Mucosa of rectum (tissue), 2 donors: ENCODE data around the gene CYP2R1.

Experiments used
- H3K27ac ChIP-seq, 2 donors: one replicate each; pipeline ENCODE4 v1.7.0; 2013; ENCODE audit warnings: inconsistent platforms in 2 of 2, low read depth in 2 of 2, low read length in 2 of 2
- H3K27me3 ChIP-seq, 2 donors: one replicate each; pipeline ENCODE4 v1.7.0; 2013; ENCODE audit warnings: low read length in 2 of 2; ENCODE audit not compliant: control insufficient read depth in 2 of 2, insufficient read depth in 2 of 2
- H3K36me3 ChIP-seq, 2 donors: one replicate each; pipeline ENCODE4 v1.7.0; 2013; ENCODE audit warnings: low read length in 2 of 2; ENCODE audit not compliant: control insufficient read depth in 2 of 2, insufficient read depth in 2 of 2
- H3K4me1 ChIP-seq, 2 donors: one replicate each; pipeline ENCODE4 v1.7.0; 2013; ENCODE audit warnings: low read length in 2 of 2, mild to moderate bottlenecking in 1 of 2; ENCODE audit not compliant: control insufficient read depth in 2 of 2, insufficient read depth in 2 of 2
- H3K4me3 ChIP-seq, 2 donors: one replicate each; pipeline ENCODE4 v1.7.0; 2013; ENCODE audit warnings: low read length in 2 of 2
- H3K9ac ChIP-seq, 2 donors: one replicate each; pipeline ENCODE4 v1.7.0; 2013; ENCODE audit warnings: low read length in 2 of 2, low read depth in 1 of 2, mild to moderate bottlenecking in 1 of 2
- H3K9me3 ChIP-seq, 2 donors: one replicate each; pipeline ENCODE4 v1.7.0; 2013; ENCODE audit warnings: low read length in 2 of 2; ENCODE audit not compliant: control insufficient read depth in 2 of 2
- donor health status: healthy.
- donor health status: Normal muscosa, but diverticular disease.

CYP2R1 gene

GRCh38 chr11:14907411-14908213 is 15.6 kb upstream of the CYP2R1 start:
- peaks cover 8 to 13% of the 10 kb centered on the region in 2 donors for H3K4me1 ChIP-seq
- no peak overlapping the region for H3K9ac ChIP-seq
- H3K27me3 ChIP-seq = no peaks in the 10 kb centered on the region
- H3K36me3 ChIP-seq = no peaks in the 10 kb centered on the region
- H3K4me3 ChIP-seq = peak overlapping the region in 1 of 2 donors; percentile 37
- H3K9me3 ChIP-seq = no peaks in the 10 kb centered on the region
- no peak overlapping the region for H3K27ac ChIP-seq

GRCh38 chr11:14906993-14907392 is 15.0 kb upstream of the CYP2R1 start:
- Histone ChIP-seq H3K27me3 (no peaks in the 10 kb centered on the region), H3K9me3 (no peaks in the 10 kb centered on the region), H3K36me3 (no peaks in the 10 kb centered on the region), H3K4me1 (peaks cover 8 to 13% of the 10 kb centered on the region in 2 donors), H3K27ac (no peak overlapping the region), H3K4me3 (no peak overlapping the region), H3K9ac (no peak overlapping the region)

- Histone ChIP-seq H3K4me1 (peaks cover 8 to 13% of the 10 kb centered on the region in 2 donors), H3K9me3 (no peaks in the 10 kb centered on the region), H3K9ac (no peak overlapping the region), H3K27me3 (no peaks in the 10 kb centered on the region), H3K4me3 (no peak overlapping the region), H3K27ac (no peak overlapping the region), H3K36me3 (no peaks in the 10 kb centered on the region)
Measured at GRCh38 chr11:14906578-14906977, 14.5 kb upstream of the CYP2R1 start.

GRCh38 chr11:14905104-14906033 is 13.3 kb upstream of the CYP2R1 start:
- Histone ChIP-seq H3K4me3 (peak overlapping the region; percentile 68 to 81), H3K36me3 (no peaks in the 10 kb centered on the region), H3K27me3 (no peaks in the 10 kb centered on the region), H3K4me1 (peaks cover 8 to 13% of the 10 kb centered on the region in 2 donors), H3K9me3 (no peaks in the 10 kb centered on the region), H3K9ac (peak overlapping the region; percentile 60 to 79), H3K27ac (no peak overlapping the region)

GRCh38 chr11:14904745-14905103 is 12.7 kb upstream of the CYP2R1 start:
- Histone ChIP-seq H3K27me3 (no peaks in the 10 kb centered on the region), H3K36me3 (no peaks in the 10 kb centered on the region), H3K9ac (peak overlapping the region; percentile 60 to 79), H3K4me1 (peaks cover 8 to 13% of the 10 kb centered on the region in 2 donors), H3K9me3 (no peaks in the 10 kb centered on the region), H3K27ac (no peak overlapping the region), H3K4me3 (peak overlapping the region; percentile 68 to 81)

GRCh38 chr11:14902650-14903350 is 10.8 kb upstream of the CYP2R1 start:
- no peaks in the 10 kb centered on the region for H3K9me3 ChIP-seq
- no peaks in the 10 kb centered on the region for H3K36me3 ChIP-seq
- no peak overlapping the region for H3K9ac ChIP-seq
- H3K4me3 ChIP-seq = no peak overlapping the region
- H3K27me3 ChIP-seq = no peaks in the 10 kb centered on the region
- H3K4me1 ChIP-seq = peaks cover 8 to 10% of the 10 kb centered on the region in 2 donors
- H3K27ac ChIP-seq = no peak overlapping the region

GRCh38 chr11:14898906-14899305 is 6.9 kb upstream of the CYP2R1 start:
- Histone ChIP-seq H3K36me3 (no peaks in the 10 kb centered on the region), H3K4me3 (no peak overlapping the region), H3K4me1 (peaks cover 0 to 2% of the 10 kb centered on the region in 2 donors), H3K9ac (no peak overlapping the region), H3K27me3 (no peaks in the 10 kb centered on the region), H3K9me3 (no peaks in the 10 kb centered on the region), H3K27ac (no peak overlapping the region)

GRCh38 chr11:14898355-14898754 is 6.3 kb upstream of the CYP2R1 start:
- Histone ChIP-seq H3K27ac (no peak overlapping the region), H3K36me3 (no peaks in the 10 kb centered on the region), H3K4me3 (no peak overlapping the region), H3K27me3 (no peaks in the 10 kb centered on the region), H3K9ac (no peak overlapping the region), H3K4me1 (peaks cover 0 to 2% of the 10 kb centered on the region in 2 donors), H3K9me3 (no peaks in the 10 kb centered on the region)

- H3K9ac ChIP-seq = no peak overlapping the region
- no peaks in the 10 kb centered on the region for H3K9me3 ChIP-seq
- H3K27me3 ChIP-seq = no peaks in the 10 kb centered on the region
- H3K4me1 ChIP-seq = peaks cover 2 to 7% of the 10 kb centered on the region in 2 donors
- no peak overlapping the region for H3K27ac ChIP-seq
- no peaks in the 10 kb centered on the region for H3K36me3 ChIP-seq
- no peak overlapping the region for H3K4me3 ChIP-seq
Measured at GRCh38 chr11:14894657-14895598, 2.9 kb upstream of the CYP2R1 start.
